ENCODE data around the gene CEACAM6.
"Not testable (repeated sequence)": the region's sequence is repeated elsewhere in the genome, so short reads cannot be mapped to it uniquely, and the experiment has no call there.

Gene CEACAM6

DNA sequence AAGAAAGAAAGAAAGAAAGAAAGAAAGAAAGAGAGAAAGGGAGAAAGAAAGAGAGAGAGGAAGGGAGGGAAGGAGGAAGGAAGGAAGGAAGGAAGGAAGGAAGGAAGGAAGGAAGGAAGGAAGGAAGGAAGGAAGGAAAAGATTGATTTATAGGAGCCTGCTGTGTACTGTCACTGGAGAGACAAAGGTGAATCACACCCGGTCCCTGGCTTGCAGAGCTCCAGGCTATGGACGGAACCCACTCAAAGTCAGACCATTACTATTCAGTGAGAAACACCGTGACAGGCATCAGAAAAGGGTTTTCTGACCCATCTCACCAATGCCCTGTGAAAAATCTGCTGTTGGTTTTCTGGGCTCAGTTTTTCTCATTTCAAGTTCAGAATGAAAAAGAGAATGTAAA, 7.3 kb upstream of the CEACAM6 start:
- DNase-seq (ENCODE audit: low read depth): no peak

DNA sequence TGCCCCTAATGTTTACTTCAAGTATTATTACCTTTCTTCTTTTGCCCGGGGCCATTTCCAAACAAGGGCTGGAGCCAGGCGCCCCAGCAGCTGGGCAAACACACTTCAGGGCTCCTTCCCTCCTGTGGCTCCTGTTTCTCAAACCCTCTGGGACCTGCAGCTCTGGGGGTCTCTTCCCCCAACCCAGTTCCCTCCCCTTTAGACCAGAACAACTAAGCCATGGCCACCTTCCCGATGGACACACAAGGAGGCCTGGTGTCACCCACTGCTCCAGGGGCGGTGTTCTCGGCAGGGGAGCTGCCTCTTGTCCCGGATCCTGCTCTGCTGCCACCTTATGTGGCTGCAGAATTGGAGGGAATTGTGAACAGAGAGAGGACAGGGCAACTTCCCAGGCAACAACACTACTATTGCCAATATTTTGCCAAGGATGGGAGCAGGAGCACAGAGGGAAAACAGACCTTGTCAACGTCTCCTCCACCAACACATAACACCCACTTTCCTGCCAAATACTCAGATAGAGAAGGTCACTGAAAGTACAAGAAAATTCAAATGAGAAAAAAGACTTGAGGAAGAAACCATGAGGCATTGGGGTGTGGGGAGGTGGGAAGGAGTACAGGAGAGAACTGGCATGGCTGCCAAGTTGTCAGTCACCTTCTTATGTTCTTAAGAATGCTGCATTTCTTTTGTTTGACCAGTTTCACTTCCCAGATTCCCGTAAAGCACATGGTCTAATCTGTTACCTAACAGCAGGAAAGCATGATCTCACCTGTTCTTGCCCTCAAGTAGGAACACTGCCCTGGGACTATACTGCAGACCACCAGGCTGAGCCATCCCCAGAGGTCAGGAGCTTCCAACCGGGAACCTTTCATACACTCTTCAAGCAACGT, 4.8 kb upstream of the CEACAM6 start:
- not testable (repeated sequence) for DNase-seq (ENCODE audit: low read depth)

DNA sequence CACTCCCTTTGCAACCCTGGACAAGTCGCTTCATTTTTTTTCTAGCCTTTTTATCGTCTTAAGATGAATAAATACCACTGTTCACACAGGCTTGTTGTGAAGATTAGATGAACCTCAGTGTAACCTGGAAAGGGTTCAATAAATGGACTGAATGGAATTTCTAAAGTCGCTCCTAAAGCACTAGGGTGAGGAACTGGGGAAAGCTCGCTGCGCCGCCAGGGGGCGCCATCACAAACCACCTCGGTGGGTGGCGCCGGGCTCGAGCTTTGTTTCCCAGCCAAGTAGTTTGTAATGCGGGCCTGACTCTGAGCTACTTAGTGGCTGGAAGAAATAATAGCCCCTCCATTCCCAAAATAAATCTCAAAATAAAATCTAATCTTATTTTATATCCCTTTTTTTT, 2.2 kb upstream of the CEACAM6 start:
- DNase-seq (ENCODE audit: low read depth): peak; percentile 27

DNA sequence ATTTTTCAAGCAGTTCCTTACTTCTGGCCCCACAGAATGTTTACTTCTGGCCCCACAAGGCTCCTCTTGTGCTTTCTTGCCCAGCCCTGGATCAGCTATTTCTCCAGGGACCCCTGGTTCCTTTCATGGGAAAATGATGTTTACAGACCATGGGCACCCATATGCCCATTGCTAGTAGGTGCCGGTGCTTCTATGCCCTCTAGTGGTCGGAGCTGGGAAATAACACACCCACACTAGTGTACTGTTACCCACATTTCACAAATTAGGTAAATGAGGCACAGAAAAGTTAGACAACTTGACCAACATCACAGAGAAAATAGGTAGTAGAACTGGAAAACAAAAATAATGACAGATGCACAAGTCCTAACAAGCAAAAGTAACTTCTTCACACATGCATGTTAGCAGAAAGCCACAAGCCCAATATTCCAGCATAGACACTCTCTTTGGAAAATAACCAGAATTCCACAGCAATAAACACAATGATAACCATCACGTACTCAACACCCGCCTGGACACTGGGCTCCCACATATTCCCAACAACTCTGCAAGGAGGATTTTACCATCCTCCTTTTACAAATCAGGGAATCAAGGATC, 1.3 kb upstream of the CEACAM6 start:
- DNase-seq (ENCODE audit: low read depth): peak; percentile 23

DNA sequence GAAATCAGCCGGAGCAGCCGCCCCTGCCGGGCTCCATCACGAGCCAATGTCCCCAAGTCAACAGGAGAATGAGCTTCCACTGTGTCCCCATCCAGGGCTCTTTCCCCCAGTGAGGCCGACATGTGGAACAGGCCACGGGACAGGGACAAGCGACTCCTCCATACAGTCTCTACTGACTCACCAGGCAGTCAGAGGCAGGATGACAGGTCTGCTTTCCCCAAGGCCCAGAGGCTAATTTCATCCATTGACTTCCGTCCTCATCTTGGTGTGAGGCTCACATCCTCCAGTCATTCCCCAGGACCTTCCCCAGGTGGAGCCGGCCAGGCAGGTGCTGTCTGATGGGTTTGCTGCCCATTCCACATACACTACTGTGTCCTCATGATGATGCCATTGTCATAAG, 3.5 kb downstream of the CEACAM6 start:
- DNase-seq (ENCODE audit: low read depth): no peak

DNA sequence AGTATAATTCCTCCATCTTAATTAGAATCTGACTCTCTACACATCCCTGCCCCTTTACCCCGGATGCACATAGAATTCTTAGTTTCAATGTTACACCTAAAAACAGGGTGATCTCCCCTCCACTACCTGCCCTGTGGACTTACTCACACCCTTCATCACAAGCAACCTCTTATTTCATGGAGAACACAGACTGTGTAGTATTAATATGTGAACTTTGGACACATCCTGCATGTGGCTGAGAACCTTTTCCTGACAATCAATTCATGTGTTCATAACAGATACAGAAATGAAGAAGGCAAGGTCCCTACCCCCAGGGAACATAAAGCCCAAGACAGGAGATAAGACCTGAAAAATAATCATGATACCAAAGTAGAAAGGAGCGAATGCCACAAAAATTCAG, 11.8 kb downstream of the CEACAM6 start:
- DNase-seq (ENCODE audit: low read depth): no peak

DNA sequence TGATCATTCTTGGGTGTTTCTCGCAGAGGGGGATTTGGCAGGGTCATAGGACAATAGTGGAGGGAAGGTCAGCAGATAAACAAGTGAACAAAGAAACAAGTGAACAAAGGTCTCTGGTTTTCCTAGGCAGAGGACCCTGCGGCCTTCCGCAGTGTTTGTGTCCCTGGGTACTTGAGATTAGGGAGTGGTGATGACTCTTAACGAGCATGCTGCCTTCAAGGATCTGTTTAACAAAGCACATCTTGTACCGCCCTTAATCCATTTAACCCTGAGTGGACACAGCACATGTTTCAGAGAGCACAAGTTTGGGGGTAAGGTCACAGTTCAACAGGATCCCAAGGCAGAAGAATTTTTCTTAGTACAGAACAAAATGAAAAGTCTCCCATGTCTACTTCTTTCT, 12.8 kb downstream of the CEACAM6 start:
- not testable (repeated sequence) for DNase-seq (ENCODE audit: low read depth)

DNA sequence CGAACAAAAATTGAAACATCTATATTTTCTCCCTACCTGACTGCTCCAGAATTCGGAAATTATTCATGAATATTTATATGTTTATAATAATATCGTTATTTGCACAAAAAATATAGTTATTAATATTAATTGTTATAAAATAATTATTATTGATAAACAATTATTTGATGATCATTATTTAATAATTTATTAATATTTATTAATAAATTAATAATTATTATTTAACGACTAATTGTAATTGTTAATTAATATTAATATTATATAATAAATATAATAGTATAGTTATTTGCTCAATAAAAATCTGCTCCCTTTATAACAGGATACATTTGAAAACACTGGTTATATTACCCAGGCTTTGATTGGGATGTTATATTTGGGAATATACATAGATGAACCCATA, 14.3 kb downstream of the CEACAM6 start:
- no peak for DNase-seq (ENCODE audit: low read depth)

DNA sequence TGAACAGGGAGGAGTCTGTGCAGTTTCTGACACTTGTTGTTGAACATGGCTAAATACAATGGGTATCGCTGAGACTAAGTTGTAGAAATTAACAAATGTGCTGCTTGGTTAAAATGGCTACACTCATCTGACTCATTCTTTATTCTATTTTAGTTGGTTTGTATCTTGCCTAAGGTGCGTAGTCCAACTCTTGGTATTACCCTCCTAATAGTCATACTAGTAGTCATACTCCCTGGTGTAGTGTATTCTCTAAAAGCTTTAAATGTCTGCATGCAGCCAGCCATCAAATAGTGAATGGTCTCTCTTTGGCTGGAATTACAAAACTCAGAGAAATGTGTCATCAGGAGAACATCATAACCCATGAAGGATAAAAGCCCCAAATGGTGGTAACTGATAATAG, 16.1 kb downstream of the CEACAM6 start:
- DNase-seq (ENCODE audit: low read depth): no peak

DNA sequence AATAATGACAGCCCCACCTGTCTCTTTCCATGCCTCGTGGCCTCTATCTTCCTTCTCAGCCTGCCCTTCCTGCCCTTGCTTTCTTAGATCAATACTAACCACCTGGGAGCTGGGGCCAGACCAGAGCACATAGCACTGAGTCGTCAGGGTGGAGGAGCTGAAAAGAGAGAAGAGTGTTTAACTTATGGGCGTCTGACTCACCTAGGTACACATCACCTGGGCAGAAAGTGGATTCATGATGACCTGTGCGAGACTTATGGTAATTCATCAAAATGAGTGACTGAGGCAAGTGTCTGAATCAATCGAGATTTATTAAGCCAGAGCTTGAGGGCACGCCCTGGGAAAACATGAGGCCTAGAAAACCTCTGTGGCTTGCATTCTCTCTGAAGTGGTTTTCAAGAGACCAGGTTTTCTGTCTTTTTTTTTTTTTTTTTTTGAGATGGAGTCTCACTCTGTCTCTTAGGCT, 19.2 kb downstream of the CEACAM6 start:
- peak; percentile 26 for DNase-seq (ENCODE audit: low read depth)

DNA sequence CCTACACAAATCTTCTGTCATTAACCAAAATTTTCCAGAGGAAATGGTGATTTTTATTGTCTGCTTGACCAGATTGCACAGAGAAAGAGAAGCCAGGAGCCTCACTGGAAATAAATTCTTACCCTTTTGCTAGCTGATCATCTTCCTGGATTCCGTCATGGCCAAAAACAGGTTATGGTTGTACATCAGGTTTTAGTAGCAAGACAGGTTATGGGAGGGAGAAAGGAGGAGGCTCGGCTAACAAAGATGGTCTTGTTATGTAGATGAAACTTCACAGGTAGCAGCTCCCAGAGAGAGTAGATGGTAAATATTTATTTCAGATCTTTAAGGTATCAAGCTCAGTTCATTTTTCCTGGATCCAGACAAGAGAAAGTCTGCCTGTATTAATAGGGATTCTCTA, 21.4 kb downstream of the CEACAM6 start:
- DNase-seq (ENCODE audit: low read depth): no peak

DNA sequence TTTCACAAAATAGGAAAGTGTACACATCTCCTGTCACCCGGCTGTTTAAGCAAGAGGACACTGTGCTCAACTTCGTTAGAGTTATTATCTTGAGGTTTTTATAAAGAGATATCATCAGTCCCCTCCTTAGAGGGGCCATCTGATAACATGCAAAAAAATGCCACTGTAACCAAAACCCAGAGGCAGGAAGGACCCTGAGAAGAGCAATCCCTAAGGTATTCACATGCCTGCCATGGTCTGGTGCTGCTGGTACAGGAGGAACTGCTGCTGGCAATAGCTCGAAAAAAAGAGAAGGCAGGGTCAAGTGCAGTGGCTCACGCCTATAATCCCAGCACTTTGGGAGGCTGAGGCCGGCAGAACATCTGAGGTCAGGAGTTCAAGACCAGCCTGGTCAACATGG, 28.3 kb downstream of the CEACAM6 start:
- no peak for DNase-seq (ENCODE audit: low read depth)

DNA sequence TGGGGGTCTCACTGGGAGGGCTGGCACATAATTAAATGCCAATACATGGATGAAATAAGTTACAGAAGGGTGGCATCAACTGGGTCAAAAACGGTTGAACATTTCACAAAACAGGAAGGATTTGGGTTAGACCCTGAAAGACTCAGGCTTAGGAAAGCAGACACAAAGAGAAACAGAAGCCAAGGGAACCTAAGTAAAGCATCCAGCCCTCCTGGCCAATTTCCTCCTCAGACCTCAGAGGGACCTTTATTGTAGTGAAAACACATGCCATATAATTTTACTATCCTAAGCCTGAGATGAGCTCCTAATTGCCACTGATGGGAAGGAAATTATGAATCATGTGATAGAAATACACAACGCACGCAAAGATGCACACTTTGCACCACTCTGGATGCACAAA, 29.0 kb downstream of the CEACAM6 start:
- no peak for DNase-seq (ENCODE audit: low read depth)

DNA sequence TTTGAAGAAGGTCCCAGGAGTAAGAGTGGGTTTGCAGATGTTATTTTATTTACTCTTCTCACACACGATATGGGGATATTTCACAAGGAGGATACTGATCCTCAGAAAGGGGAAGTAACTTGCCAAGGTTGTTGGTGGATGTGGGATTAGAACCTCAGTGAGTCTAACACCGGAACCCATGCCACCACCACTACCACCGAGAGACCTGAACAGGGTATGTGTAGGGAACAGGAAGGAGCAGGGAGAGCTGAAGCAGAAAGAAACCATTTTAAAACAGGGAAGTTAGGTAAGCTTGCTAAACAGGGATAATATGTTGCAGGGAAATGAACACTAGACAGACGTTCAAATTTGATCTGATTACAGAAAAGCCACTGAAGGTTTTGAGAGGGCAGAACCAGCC, 29.4 kb downstream of the CEACAM6 start:
- DNase-seq (ENCODE audit: low read depth): no peak

DNA sequence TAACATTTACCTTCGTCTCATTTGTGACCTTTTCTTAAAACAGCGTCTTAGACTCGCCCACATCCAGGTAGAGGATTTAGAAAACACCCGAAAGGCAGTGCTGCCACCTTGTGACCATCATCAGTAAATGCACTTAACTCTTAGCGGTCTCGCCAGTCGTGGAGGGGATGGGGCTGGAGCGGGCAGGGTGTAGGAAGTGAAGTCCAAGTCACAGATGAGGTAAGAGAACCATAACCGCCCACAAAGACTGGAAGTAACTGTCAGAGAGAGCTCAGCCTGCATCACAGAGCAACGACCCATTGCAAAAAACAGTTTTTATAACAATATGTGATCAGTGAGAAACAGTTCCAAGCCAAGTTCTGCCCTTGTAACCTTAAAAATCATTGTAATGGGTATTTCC, 30.3 kb downstream of the CEACAM6 start:
- peak; percentile 46 for DNase-seq (ENCODE audit: low read depth)

DNA sequence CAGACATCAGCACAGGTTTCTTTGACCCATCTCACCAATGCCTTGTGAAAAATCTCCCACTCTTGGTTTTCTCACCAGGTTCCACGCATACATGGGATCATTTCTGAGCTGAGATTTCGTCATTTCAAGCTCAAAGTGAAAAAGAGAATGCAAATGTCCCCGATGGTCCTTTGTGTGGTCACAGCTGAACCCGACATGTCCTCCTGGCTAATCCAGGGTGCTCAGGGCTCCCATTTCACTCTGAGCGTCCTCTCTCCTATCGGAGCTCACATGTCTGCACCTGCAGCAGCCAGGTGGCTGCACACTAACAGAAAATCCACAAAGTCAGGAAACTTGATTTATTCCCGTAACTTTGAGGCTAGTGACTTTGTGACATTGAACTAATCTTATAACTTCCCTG, 31.7 kb downstream of the CEACAM6 start:
- no peak for DNase-seq (ENCODE audit: low read depth)

DNA sequence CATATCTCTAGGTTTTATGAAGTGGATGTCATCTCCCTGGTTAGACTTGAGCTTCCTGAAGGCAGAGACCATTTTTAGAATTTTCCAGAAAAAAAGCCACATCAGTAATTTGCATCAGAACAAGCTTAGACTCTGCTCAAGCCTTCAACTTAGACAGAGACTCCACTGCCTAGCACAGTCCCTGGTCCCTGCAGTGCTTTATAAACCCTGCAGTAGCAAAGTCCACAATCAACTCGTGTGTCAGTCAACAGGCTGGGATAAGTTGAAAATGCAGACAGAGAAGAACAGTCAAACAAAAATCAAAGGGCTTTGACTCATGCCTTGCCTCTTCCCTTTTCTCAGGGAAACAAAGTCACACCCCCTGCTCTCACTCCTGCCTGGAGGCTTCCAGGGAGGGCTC, 33.2 kb downstream of the CEACAM6 start:
- DNase-seq (ENCODE audit: low read depth): not testable (repeated sequence)

DNA sequence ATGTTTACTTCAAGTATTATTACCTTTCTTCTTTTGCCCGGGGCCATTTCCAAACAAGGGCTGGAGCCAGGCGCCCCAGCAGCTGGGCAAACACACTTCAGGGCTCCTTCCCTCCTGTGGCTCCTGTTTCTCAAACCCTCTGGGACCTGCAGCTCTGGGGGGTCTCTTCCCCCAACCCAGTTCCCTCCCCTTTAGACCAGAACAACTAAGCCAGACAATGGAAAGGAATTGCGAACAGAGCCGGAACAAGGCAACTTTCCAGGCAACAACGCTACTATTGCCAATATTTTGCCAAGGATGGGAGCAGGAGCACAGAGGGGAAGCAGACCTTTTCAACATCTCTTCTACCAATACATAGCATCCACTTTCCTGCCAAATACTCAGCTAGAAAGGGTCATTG, 33.7 kb downstream of the CEACAM6 start:
- not testable (repeated sequence) for DNase-seq (ENCODE audit: low read depth)

DNA sequence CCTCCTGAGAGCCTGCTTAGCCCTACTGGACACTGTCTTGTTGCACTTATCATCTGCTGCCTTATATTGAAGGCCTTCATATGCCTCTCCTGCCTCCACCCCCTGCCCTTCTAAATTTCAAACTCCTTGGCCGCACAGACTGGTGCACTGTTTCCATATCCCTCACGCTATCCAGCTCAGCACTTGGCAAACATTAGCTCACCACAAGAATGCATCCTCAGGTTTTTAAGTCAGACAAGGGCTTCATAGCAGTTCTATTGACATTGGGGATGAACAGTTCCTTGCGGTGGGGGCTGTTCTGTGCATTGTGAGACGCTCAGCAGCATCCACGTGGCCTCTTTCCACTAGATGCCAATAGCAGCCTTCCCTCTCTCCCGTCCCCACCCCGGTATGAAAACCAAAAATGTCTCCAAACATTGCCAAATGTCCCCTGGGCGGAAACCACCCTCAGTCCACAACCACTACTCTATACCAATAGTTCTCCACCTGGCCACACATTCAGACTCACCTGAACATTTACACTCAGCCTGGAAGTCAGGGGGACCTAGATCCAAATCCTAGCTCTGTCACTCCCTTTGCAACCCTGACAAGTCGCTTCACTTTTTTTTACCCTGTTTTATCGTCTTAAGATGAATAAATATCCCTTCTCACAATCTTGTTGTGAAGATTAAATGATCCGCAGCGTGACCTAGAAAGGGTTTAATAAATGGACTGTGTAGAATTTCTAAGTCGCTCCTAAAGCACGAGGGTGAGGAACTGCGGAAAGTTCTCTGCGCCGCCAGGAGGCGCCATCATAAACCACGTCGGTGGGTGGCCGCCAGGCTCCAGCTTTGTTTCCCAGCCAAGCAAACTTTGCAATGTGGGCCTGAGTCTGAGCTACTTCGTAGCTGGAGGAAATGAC, 37.4 kb downstream of the CEACAM6 start:
- DNase-seq (ENCODE audit: low read depth): no peak

DNA sequence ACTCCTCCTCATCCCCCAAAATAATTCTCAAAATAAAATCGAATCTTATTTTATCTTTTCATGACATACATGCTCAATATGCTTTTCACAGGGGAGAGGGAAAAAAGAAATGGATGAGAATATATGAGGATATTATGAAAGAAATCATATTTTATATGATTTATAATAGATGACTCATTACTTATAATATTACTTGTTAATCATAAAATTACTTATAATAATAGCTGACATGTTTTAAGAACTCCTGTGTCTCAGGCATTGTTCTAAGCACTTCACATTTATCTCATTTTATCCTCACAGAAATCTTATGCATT, 38.0 kb downstream of the CEACAM6 start:
- DNase-seq (ENCODE audit: low read depth): no peak

DNA sequence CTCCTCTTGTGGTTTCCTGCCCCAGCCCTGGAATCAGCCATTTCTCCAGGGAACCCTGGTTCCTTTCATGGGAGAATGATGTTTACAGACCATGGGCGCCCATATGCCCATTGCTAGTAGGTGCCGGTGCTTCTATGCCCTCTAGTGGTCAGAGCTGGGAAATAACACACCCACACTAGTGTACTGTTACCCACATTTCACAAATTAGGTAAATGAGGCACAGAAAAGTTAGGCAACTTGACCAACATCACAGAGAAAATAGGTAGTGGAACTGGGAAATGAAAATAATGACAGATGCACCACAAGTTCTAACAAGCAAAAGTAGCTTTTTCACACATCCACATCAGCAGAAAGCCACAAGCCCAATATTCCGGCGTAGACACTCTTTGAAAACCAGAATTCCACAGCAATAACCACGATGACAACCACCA, 39.7 kb downstream of the CEACAM6 start:
- peak; percentile 10 for DNase-seq (ENCODE audit: low read depth)

DNA sequence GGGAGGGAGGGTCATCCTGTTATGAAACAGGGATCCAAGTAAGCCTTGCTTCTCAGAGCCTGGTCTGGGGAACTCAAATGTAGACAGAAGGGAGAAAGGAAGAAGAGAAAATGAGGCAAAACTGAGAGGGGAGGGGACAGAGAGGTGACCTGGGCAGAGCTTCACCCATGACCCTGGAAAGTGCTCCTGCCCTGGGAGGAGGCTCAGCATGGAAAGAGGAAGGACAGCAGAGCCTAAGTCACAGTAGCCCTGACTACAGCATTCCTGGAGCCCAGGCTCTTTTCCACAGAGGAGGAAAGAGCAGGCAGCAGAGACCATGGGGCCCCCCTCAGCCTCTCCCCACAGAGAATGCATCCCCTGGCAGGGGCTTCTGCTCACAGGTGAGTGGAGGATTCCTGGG, 41.0 kb downstream of the CEACAM6 start, which contains the start of gene CEACAM3:
TSS of gene CEACAM3 (plus strand) at position 226 of the 400 bp plus-strand sequence. CDS start at position 317, 91 bp downstream.
- DNase-seq (ENCODE audit: low read depth): no peak

DNA sequence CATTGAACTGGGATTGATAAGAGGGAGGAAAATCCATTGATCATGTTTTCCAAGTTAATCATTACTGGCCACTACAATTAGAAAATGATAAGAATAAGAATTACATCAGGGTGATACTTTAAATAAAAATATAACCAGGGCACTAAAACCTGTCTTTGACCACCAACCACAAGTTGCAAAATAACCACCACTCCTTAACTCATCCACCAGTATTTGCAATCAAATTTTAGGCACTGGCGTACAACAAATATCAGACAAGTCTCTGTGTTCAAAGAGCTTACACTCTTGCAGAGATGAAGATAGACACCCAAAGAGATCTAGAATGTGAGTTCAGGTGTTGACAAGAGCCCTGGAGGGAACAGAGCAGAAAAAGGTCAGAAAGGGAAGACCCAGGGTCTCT, 41.6 kb downstream of the CEACAM6 start:
- no peak for DNase-seq (ENCODE audit: low read depth)

All from T-helper 22 cell (primary cell).